Activated B cell treated with CpG ODN at 0.5 μM for 24 hours (primary cell): ENCODE results near the gene PLP2. TPM values are rescaled to one million over a fixed set of nuclear protein-coding genes. Genes with fewer than 3 reads are reported as not detected.
A peak's percentile ranks its signal among the peaks of the same experiment; 100 is the strongest.

Experiments
- ATAC-seq: fragments of 200-7000 bp; cut with Tn5 transposase; one replicate; pipeline ENCODE4 v1.10.0; 2021; ENCODE audit warnings: low read depth, mild to moderate bottlenecking, moderate library complexity
- CTCF ChIA-PET: fragments of 350-600 bp; sonication (Branson Sonifier 250); formaldehyde crosslinking; loops from one replicate; lab custom pipeline; 2021; ENCODE audit warnings: antibody characterized with exemption; lab: Charles Lee
- POLR2A ChIA-PET: fragments of 350-600 bp; sonication (Branson Sonifier 250); formaldehyde crosslinking; loops from one replicate; lab custom pipeline; 2021; ENCODE audit warnings: antibody characterized with exemption; lab: Charles Lee
- DNase-seq: peaks from one replicate; pipeline ENCODE4 v3.0.0; 2022
- H3K27ac Mint-ChIP-seq: one replicate; pipeline ENCODE4 v1.8.0; 2020; ENCODE audit warnings: mixed read lengths
- H3K27me3 Mint-ChIP-seq: one replicate; pipeline ENCODE4 v1.8.0; 2021; ENCODE audit warnings: mixed read lengths
- H3K36me3 Mint-ChIP-seq: one replicate; pipeline ENCODE4 v1.8.0; 2021; ENCODE audit warnings: low read depth, mixed read lengths
- H3K4me1 Mint-ChIP-seq: one replicate; pipeline ENCODE4 v1.8.0; 2021; ENCODE audit warnings: mixed read lengths
- H3K4me3 Mint-ChIP-seq: one replicate; pipeline ENCODE4 v1.8.0; 2020; ENCODE audit warnings: mild to moderate bottlenecking, mixed read lengths
- H3K9me3 Mint-ChIP-seq: one replicate; pipeline ENCODE4 v1.8.0; 2020; ENCODE audit warnings: mixed read lengths
- intact Hi-C: fragments of 100-400 bp; cut with micrococcal nuclease; formaldehyde crosslinking; loops from one replicate; pipeline ENCODE4 v1.15.1; 2024
- total RNA-seq: library from RNA; stranded (reverse); gene quantifications from 2 replicates; pipeline ENCODE4 v1.2.3, GENCODE V29; 2022
- TF ChIP-seq, protein P1 (sequence below): fragments of 200-600 bp; IDR thresholded peaks from one replicate; pipeline ENCODE4 v1.8.0; 2022; ENCODE audit warnings: antibody characterized with exemption, mild to moderate bottlenecking

Gene PLP2
- total RNA-seq, 1 donor from 2014 or later: 97.2 TPM

GRCh38 chrX:49153467-49153866 lies 18.2 kb upstream of the PLP2 start:
- ATAC-seq (no peak), DNase-seq (no peak)
- Mint-ChIP-seq H3K9me3 (no peaks in the 10 kb centered on the region), H3K27ac (no peak overlapping the region), H3K36me3 (no peaks in the 10 kb centered on the region), H3K4me3 (no peak overlapping the region), H3K27me3 (no peaks in the 10 kb centered on the region), H3K4me1 (peaks cover 22% of the 10 kb centered on the region)
- intact Hi-C loops: no loop called here
- ChIA-PET POLR2A (no interaction called here), CTCF (interaction anchor here (0.6 kb wide), 1 partner anchor 15 kb away, joined by 4 read pairs; no protein-coding TSS in a partner anchor)
- TF ChIP-seq, protein P1, sequence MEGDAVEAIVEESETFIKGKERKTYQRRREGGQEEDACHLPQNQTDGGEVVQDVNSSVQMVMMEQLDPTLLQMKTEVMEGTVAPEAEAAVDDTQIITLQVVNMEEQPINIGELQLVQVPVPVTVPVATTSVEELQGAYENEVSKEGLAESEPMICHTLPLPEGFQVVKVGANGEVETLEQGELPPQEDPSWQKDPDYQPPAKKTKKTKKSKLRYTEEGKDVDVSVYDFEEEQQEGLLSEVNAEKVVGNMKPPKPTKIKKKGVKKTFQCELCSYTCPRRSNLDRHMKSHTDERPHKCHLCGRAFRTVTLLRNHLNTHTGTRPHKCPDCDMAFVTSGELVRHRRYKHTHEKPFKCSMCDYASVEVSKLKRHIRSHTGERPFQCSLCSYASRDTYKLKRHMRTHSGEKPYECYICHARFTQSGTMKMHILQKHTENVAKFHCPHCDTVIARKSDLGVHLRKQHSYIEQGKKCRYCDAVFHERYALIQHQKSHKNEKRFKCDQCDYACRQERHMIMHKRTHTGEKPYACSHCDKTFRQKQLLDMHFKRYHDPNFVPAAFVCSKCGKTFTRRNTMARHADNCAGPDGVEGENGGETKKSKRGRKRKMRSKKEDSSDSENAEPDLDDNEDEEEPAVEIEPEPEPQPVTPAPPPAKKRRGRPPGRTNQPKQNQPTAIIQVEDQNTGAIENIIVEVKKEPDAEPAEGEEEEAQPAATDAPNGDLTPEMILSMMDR: no peak

DNA sequence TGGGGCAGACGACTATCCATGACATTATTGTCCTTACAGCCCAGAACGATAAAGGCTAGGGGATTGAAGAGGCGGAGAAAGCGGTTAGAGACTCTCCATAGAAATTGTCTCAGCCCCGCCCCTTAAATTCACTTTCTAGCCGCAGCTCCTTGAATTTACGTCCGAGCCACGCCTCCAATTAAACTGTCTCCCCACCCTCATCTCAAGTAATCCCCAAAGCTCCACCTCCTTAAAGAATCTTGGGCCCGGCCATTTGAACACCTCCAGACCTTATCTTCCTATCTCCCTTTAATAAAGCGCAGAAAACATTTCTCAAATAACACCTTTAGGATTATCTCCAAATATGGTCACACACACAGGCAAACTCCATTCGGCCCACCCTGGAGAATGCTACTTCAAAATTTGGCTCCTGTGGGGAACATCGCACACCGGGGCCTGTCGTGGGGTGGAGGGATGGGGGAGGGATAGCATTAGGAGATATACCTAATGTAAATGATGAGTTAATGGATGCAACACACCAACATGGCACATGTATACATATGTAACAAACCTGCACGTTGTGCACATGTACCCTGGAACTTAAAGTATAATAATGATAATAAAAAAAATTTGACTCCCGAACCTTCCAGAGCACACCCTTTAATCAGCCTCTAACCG lies 16.3 kb upstream of the PLP2 start:
- Mint-ChIP-seq H3K4me1 (peaks cover 20% of the 10 kb centered on the region), H3K9me3 (no peaks in the 10 kb centered on the region), H3K4me3 (peak overlapping the region; percentile 93), H3K27ac (peak overlapping the region; percentile 93), H3K36me3 (no peaks in the 10 kb centered on the region), H3K27me3 (no peaks in the 10 kb centered on the region)
- no peak for DNase-seq
- CTCF ChIA-PET: interaction anchor here (0.8 to 1.6 kb wide), 8 partner anchors 8 to 257 kb away, joined by 3 to 7 read pairs (median 4); no protein-coding TSS in a partner anchor
- TF ChIP-seq, protein P1: no peak
- intact Hi-C loops: loop anchor here (5.0 kb wide), 1 partner anchor 37 kb away; no protein-coding TSS in a partner anchor
- POLR2A ChIA-PET: interaction anchor here (0.6 to 2.1 kb wide), 23 partner anchors 9 to 616 kb away, joined by 3 to 32 read pairs (median 5); partner anchors contain the start of genes GPKOW, GRIPAP1, PLP2 and PPP1R3F
- no peak for ATAC-seq

DNA sequence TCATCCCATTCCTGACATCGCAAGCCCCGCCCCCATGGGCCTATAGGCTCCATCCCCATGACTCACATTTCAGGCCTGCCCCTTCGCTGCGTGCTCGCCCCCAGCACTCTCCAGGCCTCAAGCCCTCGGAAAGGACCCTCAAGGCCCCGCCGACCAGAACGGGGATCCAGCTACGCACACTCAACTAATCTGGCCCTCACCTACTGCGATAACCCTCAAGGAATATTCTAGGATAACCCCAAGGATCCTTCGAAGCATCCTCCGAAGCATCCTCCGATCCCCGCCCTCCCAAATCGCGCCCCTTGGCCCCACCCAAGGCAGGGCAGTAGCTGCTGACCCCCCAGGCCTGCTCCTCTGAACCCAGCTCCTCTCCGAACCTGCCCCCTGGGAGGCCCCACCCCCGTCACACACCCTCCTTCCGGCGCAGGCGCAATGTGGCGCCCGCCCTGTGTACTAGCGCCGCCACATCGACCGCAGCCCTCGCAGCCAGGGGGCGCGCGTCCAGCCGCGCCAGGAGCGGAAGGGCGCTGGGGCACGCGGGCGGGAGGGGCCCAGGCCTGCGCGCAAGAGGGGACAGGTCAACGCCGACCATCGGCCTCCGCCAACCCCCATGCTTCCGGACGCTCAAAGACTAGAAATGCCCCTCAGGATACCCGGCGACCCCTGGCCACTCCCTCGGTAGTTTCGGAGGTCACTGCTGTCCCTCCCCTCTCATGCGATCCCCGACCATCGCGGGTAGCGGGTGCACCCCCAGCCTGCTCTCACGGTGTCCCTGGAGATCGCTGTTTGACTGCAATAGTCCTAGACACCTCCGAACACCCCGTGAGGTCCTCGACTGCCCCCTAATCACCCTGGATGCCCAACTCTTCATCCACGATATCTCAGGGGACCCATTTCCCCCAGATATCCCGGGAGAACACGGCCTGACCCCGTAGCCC lies 15.5 kb upstream of the PLP2 start:
- peak overlapping the region; percentile 93 for H3K27ac Mint-ChIP-seq
- H3K4me3 Mint-ChIP-seq: peak overlapping the region; percentile 93
- TF ChIP-seq, protein P1: no peak
- ATAC-seq: peak; percentile 91
- H3K4me1 Mint-ChIP-seq: peaks cover 20% of the 10 kb centered on the region
- ChIA-PET CTCF (interaction anchor here (0.8 to 1.2 kb wide), 6 partner anchors 10 to 258 kb away, joined by 3 to 7 read pairs (median 4); no protein-coding TSS in a partner anchor), POLR2A (interaction anchor here (0.6 to 2.1 kb wide), 21 partner anchors 12 to 617 kb away, joined by 3 to 32 read pairs (median 5); partner anchors contain the start of genes GPKOW, GRIPAP1, PLP2 and PPP1R3F)
- intact Hi-C loops: loop anchor here (1.0 to 5.0 kb wide), 4 partner anchors 10 to 36 kb away; partner anchors contain the start of gene GPKOW
- no peaks in the 10 kb centered on the region for H3K9me3 Mint-ChIP-seq
- peak; percentile 78 for DNase-seq
- no peaks in the 10 kb centered on the region for H3K27me3 Mint-ChIP-seq
- no peaks in the 10 kb centered on the region for H3K36me3 Mint-ChIP-seq

- ChIA-PET CTCF (no interaction called here), POLR2A (interaction anchor here (0.6 kb wide), 2 partner anchors 19 to 152 kb away, joined by 5 to 6 read pairs; no protein-coding TSS in a partner anchor)
- DNase-seq: no peak
- no peaks in the 10 kb centered on the region for H3K27me3 Mint-ChIP-seq
- TF ChIP-seq, protein P1: no peak
- no peaks in the 10 kb centered on the region for H3K36me3 Mint-ChIP-seq
- ATAC-seq: no peak
- H3K4me1 Mint-ChIP-seq: peaks cover 20% of the 10 kb centered on the region
- intact Hi-C loops: loop anchor here (5.0 kb wide), 1 partner anchor 35 kb away; no protein-coding TSS in a partner anchor
- H3K4me3 Mint-ChIP-seq: no peak overlapping the region
- no peak overlapping the region for H3K27ac Mint-ChIP-seq
- H3K9me3 Mint-ChIP-seq: no peaks in the 10 kb centered on the region
These were observed 14.5 kb upstream of the PLP2 start for GRCh38 chrX:49157194-49157593.
